IMR-90 (cell line): Measurements from ENCODE around the gene SUSD1.

Experiments
- BHLHE40 ChIP-seq: fragments of 150-350 bp; IDR thresholded peaks from 2 replicates; pipeline ENCODE4 v1.6.1; 2016; ENCODE audit warnings: mild to moderate bottlenecking, low read depth, low read length
- CEBPB ChIP-seq: IDR thresholded peaks from 2 replicates; pipeline ENCODE4 v1.6.1; 2012; ENCODE audit warnings: low read depth, low read length, improper control_type of control experiment
- CTCF ChIP-seq: conservative IDR thresholded peaks from 2 replicates; pipeline ENCODE4 v1.5.1; 2012; ENCODE audit warnings: mild to moderate bottlenecking, low read depth, low read length, improper control_type of control experiment
- ELK1 ChIP-seq: fragments of 150-350 bp; IDR thresholded peaks from 2 replicates; pipeline ENCODE4 v1.6.1; 2016; ENCODE audit warnings: low read depth, mild to moderate bottlenecking, low read length, moderate library complexity, borderline replicate concordance
- FOS ChIP-seq: fragments of 150-350 bp; IDR thresholded peaks from 2 replicates; pipeline ENCODE4 v1.6.1; 2016; ENCODE audit warnings: low read depth, low read length
- MAFK ChIP-seq: IDR thresholded peaks from 2 replicates; pipeline ENCODE4 v1.6.1; 2012; ENCODE audit warnings: low read depth, low read length, improper control_type of control experiment
- MAZ ChIP-seq: IDR thresholded peaks from 2 replicates; pipeline ENCODE4 v1.6.1; 2012; ENCODE audit warnings: low read depth, mild to moderate bottlenecking, low read length, improper control_type of control experiment, moderate library complexity, borderline replicate concordance
- MXI1 ChIP-seq: IDR thresholded peaks from 2 replicates; pipeline ENCODE4 v1.6.1; 2012; ENCODE audit warnings: low read depth, mild to moderate bottlenecking, low read length, moderate library complexity, borderline replicate concordance
- POLR2A ChIP-seq: IDR thresholded peaks from 2 replicates; pipeline ENCODE4 v1.6.1; 2012; ENCODE audit warnings: mild to moderate bottlenecking, low read depth, low read length
- RAD21 ChIP-seq: IDR thresholded peaks from 2 replicates; pipeline ENCODE4 v1.6.1; 2012; ENCODE audit warnings: low read length, improper control_type of control experiment
- RCOR1 ChIP-seq: IDR thresholded peaks from 2 replicates; pipeline ENCODE4 v1.6.1; 2012; ENCODE audit warnings: mild to moderate bottlenecking, low read length, improper control_type of control experiment; ENCODE audit not compliant: insufficient replicate concordance
- RFX5 ChIP-seq: IDR thresholded peaks from 2 replicates; pipeline ENCODE4 v1.8.0; 2012; ENCODE audit warnings: low read depth, mild to moderate bottlenecking, low read length, moderate library complexity
- SMC3 ChIP-seq: fragments of 150-350 bp; IDR thresholded peaks from 2 replicates; pipeline ENCODE4 v1.6.1; 2016; ENCODE audit warnings: low read depth, mild to moderate bottlenecking, antibody characterized with exemption, low read length, moderate library complexity
- USF2 ChIP-seq: fragments of 150-350 bp; IDR thresholded peaks from 2 replicates; pipeline ENCODE4 v1.6.1; 2017; ENCODE audit warnings: mild to moderate bottlenecking, antibody characterized with exemption, low read length, low read depth

DNA sequence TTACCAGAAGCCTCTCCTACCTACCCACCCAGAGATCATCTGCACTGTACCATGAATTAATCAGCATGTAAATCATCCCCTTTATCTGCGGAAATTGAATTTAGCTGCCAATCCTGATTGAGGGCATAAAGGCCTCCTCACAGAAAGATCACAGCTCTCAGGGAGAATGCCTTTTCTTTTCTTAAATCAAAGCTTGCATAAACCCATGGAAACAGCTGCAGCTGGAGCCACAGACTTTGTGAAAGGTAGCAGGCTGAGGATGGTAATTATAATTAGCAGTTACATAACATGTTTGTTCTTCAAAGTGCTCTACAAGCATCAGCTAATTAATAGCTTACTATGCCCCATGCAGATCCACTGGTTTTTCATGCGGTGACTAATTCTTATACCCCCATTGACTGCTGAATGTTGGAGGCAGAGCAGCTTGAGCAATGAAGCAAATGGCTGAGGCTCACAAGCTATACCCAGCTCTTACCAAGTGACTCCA is 54.6 kb downstream of the SUSD1 start:
- TF ChIP-seq POLR2A (no peak), MAZ (no peak), CTCF (no peak), USF2 (no peak), RFX5 (no peak), SMC3 (no peak), RCOR1 (no peak), BHLHE40 (no peak), CEBPB (no peak), FOS (no peak), MXI1 (no peak), RAD21 (no peak), ELK1 (no peak), MAFK (no peak)
